Activated CD4-positive, CD25-positive, alpha-beta regulatory T cell (primary cell): ENCODE results near the gene HIVEP1.

ENCODE experiments used
- DNase-seq, 4 experiments: peaks; one replicate each; lab custom pipeline; 2025; lab: John Stamatoyannopoulos, UW

The HIVEP1 gene

DNA sequence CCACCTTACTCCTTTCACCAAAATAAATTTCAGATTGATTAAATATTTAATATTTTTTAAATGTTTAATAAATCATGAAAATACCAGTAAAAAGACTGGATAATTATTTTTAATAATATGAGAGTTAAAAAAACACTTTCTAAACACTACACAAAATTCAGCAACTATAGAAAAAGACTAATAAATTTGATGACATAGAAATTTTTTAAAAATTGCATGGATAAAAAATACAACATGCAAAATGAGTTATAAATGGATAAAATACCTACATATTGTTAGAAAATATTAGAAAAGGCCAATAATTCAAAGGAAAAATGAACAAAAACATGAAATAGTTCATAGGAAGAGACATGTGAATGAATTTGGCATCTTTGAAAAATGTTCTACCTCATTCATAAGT lies 177.0 kb downstream of the HIVEP1 start:
- DNase-seq = no peak

DNA sequence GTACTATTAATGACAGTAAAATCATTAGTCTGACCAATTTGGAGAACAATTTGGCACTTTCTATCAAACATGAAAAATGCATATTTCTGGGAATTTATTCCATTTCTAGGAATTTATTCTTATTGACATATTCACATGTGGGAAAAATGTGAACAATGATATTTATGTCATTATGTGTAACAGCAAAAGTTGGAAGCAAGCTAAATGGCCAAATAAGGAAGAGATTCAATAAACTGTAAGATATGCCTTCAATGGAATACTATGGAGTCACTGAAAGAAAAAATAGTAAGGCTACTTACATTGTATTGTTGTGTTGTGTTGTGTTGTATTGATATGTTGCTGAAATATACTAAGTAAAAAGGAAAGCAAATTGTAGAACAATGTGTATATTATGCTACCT lies 177.5 kb downstream of the HIVEP1 start:
- no peak for DNase-seq

- no peak for DNase-seq
Observed at GRCh38 chr6:12190252-12190651, 178.1 kb downstream of the HIVEP1 start.

DNA sequence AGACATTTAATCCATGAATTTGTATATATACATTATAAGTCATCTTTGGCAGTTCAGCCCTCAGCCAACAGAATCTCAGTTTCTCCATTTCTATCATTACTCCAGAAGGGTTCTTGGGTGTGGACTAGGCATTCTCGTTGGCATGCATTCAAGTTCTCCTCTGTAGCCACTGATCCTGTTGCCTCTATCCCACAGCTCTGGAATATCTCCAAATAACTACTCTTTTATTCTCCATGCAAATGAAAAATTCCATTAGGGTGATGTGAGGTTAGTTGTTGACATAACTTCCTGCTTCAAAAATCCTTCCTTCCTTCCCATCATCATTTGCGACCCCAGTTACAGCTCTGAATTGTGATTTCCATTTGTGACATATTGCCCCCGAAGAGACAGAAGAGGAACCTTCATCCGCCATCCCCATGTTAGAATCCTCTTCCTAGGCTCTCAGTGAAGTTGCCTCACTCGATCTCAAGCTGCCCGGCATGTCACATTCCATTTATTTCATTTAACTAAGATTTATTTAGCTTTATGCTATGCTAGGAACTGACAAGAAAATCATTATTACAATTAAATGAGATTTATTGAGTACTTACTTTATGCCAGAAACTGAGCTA lies 184.3 kb downstream of the HIVEP1 start:
- no peak for DNase-seq

DNA sequence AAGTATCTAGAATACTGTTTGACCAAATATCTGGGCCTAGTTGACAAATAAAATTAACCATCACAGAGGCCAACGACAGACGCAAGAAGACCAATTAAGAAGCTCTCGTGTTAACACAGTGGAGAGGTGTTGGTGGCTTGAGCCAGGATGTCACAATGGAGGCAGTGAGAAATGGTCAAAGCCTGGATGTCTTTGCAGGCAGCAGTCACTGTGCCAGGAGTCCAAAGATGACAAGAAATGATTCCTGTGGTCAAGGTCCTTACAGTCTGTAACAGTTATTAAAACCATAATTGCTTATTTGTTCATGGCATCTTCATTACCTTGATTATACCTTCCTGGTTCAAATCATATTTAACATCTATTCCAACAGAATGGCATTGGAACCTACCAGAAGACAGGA lies 186.7 kb downstream of the HIVEP1 start:
- DNase-seq = no peak

DNA sequence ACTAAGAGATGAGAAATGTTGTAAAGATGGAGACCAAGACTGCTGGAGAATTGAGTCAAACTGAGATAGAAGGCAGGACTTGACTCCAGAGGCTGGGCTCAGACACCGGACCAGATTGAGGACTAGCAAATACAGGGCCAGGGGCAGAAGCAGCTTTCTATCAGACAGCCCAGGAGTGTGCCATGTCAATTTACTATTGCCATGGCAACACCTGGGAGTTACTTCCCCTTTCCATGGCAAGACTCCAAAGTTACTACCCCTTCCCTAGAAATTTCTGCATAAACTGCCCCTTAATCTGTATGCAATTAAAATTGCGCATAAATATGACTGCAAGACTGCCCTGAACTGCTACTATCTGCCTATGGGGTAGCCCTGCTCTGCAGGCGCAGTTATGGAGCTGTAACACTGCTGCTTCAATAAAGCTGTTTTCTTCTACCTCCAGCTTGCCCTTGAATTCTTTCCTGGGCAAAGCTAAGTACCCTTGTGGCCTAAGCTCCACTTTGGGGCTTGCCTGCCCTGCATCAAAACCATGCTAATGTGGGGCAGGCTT lies 188.0 kb downstream of the HIVEP1 start:
- DNase-seq = no peak

DNA sequence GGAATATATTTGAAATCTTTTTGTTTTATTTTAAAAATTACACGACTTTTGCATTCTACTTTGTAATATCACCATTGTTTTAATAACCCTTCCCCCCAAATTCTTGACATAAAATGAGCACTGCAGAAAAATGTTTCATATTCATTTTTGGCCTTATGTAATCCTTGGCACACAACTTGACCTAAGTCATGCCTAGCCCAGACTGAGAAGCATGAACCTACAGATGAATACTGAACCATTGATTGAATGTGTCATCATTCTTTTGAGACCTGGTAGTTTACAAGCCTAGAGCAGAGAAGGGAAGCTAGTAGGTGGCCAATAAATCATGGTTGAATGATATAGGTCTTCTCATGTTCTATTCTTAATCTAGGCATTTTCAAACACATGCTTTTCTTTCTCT lies 188.6 kb downstream of the HIVEP1 start:
- no peak for DNase-seq

- no peak for DNase-seq
Observed at GRCh38 chr6:12203001-12203400, 190.9 kb downstream of the HIVEP1 start.

GRCh38 chr6:12208190-12208589 lies 196.1 kb downstream of the HIVEP1 start:
- no peak for DNase-seq

DNA sequence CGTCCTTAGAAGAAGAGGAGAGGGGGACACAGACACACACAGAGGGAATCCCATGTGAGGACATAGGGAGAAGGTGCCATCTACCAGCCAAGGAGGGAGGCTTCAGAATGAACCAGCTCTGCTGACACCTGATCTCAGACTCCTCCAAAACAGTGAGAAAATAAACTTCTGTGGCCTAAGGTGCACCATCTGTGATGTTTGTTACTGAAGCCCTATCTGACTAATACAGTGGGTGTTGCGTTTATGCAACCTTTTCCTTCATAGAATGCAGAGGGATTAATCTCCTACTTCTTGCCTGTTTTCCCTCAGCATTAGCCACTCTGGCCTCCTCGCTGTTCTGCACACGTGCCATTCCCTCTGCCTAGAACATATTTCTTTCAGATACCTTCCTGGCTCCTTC lies 196.6 kb downstream of the HIVEP1 start:
- DNase-seq = no peak
